Neural progenitor cell (in vitro differentiated cells): ENCODE measurements around the gene PACSIN3. TPM values are rescaled to one million over a fixed set of nuclear protein-coding genes. Genes with fewer than 3 reads are reported as not detected.

Experiments used
- DNase-seq: peaks from one replicate; pipeline ENCODE4 v3.0.0-alpha.2; 2016; ENCODE audit warnings: low spot score
- H2AFZ ChIP-seq: fragments of 200-600 bp; sonication (generic); replicated peaks from 2 replicates; pipeline ENCODE4 v1.6.1; 2016; ENCODE audit warnings: antibody characterized with exemption
- H3F3A ChIP-seq: fragments of 200-600 bp; sonication (generic); 2 replicates; pipeline ENCODE4 v1.6.1; 2016; ENCODE audit warnings: antibody characterized with exemption, low read depth
- H3K27ac ChIP-seq: fragments of 200-600 bp; sonication (generic); 2 replicates; pipeline ENCODE4 v1.5.1; 2016; ENCODE audit warnings: mild to moderate bottlenecking
- H3K27me3 ChIP-seq: fragments of 200-600 bp; sonication (generic); 2 replicates; pipeline ENCODE4 v1.6.1; 2016; ENCODE audit warnings: mild to moderate bottlenecking, moderate library complexity
- H3K36me3 ChIP-seq: fragments of 200-600 bp; sonication (generic); 2 replicates; pipeline ENCODE4 v1.5.1; 2016
- H3K4me1 ChIP-seq: fragments of 200-600 bp; sonication (generic); 2 replicates; pipeline ENCODE4 v1.6.1; 2016; ENCODE audit warnings: mixed run types
- H3K4me2 ChIP-seq: fragments of 200-600 bp; sonication (generic); 2 replicates; pipeline ENCODE4 v1.6.1; 2016
- H3K4me3 ChIP-seq: fragments of 200-600 bp; sonication (generic); 2 replicates; pipeline ENCODE4 v1.5.1; 2016
- H3K79me2 ChIP-seq: fragments of 200-600 bp; sonication (generic); 2 replicates; pipeline ENCODE4 v1.6.1; 2016; ENCODE audit warnings: low read depth
- H3K9ac ChIP-seq: fragments of 200-600 bp; sonication (generic); 2 replicates; pipeline ENCODE4 v1.6.1; 2016
- H3K9me3 ChIP-seq: fragments of 200-600 bp; sonication (generic); 2 replicates; pipeline ENCODE4 v1.5.1; 2016; ENCODE audit warnings: low read depth
- H4K20me1 ChIP-seq: fragments of 200-600 bp; sonication (generic); 2 replicates; pipeline ENCODE4 v1.6.1; 2016; ENCODE audit warnings: low read depth
- H3K27ac Mint-ChIP-seq: 3 replicates; pipeline ENCODE4 v1.8.0; 2021; ENCODE audit warnings: mixed read lengths
- H3K27me3 Mint-ChIP-seq: 2 replicates; pipeline ENCODE4 v1.8.0; 2022; ENCODE audit warnings: low read depth, mild to moderate bottlenecking, inconsistent platforms, moderate library complexity, mixed read lengths; ENCODE audit not compliant: insufficient read depth
- H3K36me3 Mint-ChIP-seq: 3 replicates; pipeline ENCODE4 v1.8.0; 2021; ENCODE audit warnings: mixed read lengths
- H3K4me1 Mint-ChIP-seq: 3 replicates; pipeline ENCODE4 v1.8.0; 2021; ENCODE audit warnings: mixed read lengths
- H3K4me3 Mint-ChIP-seq: 3 replicates; pipeline ENCODE4 v1.8.0; 2021; ENCODE audit warnings: mild to moderate bottlenecking, moderate library complexity, mixed read lengths
- H3K9me3 Mint-ChIP-seq: 3 replicates; pipeline ENCODE4 v1.8.0; 2020; ENCODE audit warnings: mixed read lengths
- EZH2 ChIP-seq: fragments of 200-600 bp; sonication (generic); IDR thresholded peaks from 2 replicates; pipeline ENCODE4 v1.6.1; 2017; ENCODE audit warnings: antibody characterized with exemption, mild to moderate bottlenecking, moderate library complexity
- EZH2phosphoT487 ChIP-seq: fragments of 200-600 bp; sonication (generic); IDR thresholded peaks from 2 replicates; pipeline ENCODE4 v1.6.1; 2017; ENCODE audit warnings: antibody characterized with exemption
- total RNA-seq: library from RNA; depleted of rRNA; stranded (reverse); fragments of >200 nt; gene quantifications from 2 replicates; pipeline ENCODE4 v1.2.3, GENCODE V29; 2015; ENCODE audit warnings: low replicate concordance
- TF ChIP-seq, protein P1 (sequence below): fragments of 200-600 bp; sonication (generic); IDR thresholded peaks from 2 replicates; pipeline ENCODE4 v1.5.1; 2017; ENCODE audit warnings: antibody characterized with exemption, mild to moderate bottlenecking

PACSIN3 gene
- total RNA-seq, 1 donor from 2014 or later: 7.1 TPM

DNA sequence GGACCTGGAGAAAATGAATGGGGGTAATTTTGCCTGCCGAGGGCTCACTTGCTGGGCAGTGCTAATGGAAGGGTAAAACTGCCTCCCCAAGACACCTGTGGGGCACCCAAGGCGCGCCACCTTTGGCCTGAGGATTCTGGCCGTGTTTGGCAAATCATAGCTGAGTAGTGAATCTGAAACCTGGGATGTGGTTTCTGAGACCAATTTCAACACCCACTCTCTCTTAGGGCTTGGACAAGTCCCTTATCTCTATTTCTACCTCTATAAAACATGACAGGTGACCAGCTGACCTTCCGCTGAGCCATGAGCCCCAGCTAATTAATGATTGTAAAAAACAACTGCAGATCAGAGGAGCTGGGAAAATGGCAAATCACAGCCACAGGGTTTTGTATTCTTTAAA lies 1.5 kb upstream of the PACSIN3 start:
- TF ChIP-seq, protein P1, sequence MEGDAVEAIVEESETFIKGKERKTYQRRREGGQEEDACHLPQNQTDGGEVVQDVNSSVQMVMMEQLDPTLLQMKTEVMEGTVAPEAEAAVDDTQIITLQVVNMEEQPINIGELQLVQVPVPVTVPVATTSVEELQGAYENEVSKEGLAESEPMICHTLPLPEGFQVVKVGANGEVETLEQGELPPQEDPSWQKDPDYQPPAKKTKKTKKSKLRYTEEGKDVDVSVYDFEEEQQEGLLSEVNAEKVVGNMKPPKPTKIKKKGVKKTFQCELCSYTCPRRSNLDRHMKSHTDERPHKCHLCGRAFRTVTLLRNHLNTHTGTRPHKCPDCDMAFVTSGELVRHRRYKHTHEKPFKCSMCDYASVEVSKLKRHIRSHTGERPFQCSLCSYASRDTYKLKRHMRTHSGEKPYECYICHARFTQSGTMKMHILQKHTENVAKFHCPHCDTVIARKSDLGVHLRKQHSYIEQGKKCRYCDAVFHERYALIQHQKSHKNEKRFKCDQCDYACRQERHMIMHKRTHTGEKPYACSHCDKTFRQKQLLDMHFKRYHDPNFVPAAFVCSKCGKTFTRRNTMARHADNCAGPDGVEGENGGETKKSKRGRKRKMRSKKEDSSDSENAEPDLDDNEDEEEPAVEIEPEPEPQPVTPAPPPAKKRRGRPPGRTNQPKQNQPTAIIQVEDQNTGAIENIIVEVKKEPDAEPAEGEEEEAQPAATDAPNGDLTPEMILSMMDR: no peak
- no peak for TF ChIP-seq EZH2phosphoT487
- TF ChIP-seq EZH2: no peak
- Histone ChIP-seq H3K79me2 (no peaks in the 10 kb centered on the region), H3K4me2 (peak overlapping the region; percentile 83), H3K9ac (no peak overlapping the region), H3K9me3 (no peaks in the 10 kb centered on the region), H3K4me1 (peaks cover 20% of the 10 kb centered on the region), H3K27me3 (peaks cover 47% of the 10 kb centered on the region), H3K36me3 (no peaks in the 10 kb centered on the region), H3K27ac (no peak overlapping the region), H3F3A (peaks cover 41% of the 10 kb centered on the region), H3K4me3 (peak overlapping the region; percentile 64), H4K20me1 (no peaks in the 10 kb centered on the region), H2AFZ (no peak overlapping the region)
- peaks cover 12% of the 10 kb centered on the region for H3K4me1 Mint-ChIP-seq
- H3K27ac Mint-ChIP-seq: no peak overlapping the region
- H3K4me3 Mint-ChIP-seq: peak overlapping the region; percentile 46
- H3K9me3 Mint-ChIP-seq: no peaks in the 10 kb centered on the region
- no peaks in the 10 kb centered on the region for H3K36me3 Mint-ChIP-seq
- no peak for DNase-seq
- peaks cover 49% of the 10 kb centered on the region for H3K27me3 Mint-ChIP-seq

DNA sequence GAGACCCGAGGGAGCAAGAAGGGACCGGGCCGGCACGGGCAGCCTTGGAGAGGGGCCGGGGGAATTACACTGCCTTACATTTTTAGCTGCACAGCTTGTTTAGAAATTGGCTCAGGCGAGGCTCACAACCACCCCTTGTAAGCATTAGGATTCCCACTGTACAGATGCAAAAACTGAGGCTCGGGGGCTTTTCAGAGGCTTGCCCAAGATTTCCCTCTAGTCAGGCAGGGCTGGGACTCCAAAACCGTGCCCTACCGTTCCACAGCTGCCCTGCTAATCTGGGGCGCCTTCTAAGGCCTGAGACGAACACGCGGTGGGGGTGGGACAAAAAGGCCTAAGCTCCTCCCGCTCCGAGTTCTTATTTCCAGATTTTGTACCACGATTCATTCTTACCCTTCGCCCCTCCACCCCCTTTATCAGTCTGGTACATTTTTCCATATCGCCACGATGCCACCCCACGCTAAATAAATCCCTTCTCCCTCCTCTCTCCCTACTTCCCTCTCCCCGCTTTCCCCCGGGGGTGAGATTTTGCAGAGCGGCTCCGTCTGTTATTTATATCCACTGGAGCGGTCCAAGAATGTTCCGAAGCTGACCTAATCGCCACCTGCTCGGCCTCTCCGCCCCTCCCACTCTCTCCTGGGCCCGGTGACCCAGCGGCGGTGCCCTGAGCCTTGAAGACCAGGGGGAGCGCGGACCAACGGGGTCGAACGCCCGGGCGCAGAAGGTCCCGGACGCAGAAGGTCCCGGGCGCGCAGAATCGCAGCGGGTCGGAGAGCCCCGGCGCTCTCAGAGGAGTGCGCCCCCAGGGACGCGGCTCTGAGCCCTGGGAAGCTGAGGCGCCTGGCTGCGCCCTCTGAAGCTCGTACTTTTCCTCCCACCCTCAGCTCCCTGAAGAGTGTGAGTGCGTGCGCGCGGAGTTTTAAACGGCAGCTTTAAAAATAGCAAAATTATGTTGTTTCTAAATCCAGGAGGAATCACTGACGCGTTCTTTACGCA lies 764 bp upstream of the PACSIN3 start:
- peak overlapping the region; percentile 59 for H2AFZ ChIP-seq

DNA sequence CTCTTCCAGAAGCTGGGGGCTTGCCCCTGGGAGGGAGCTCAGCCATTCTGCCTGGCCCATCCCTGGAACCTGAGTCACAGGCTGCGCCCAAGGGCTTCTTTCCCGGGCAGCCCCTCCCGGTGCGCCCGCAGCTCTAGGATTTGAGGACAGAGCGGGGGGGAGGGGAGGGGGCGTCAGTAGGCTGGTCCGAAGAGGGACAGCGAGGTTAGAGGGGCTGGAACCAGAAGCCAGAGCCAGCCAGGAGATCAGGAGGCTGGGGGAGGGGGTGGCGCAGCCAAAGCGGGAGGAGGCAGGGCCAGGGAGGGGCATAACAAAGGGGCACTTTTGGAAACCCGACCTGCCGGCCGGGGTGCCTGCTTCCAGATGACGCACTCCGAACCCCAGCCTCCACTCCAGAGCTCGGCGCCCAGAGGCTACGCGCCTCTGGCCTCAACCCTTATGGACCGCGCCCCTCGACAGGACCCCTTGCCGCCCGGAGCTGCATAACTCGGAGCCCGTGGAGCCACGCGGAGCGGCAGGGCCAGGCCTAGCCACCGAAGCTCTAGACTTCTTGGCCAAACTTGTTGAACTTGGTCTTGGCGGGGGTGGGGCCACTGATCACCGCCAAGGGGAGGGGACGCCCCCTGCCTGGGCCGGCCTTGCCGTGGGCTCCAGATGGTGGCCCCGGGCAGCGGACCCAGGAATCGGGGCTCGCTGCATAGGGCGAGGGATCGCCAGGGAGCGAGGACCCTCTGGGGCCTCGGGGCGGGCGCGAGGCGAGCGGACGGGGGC lies 744 bp downstream of the PACSIN3 start:
- H3K9ac ChIP-seq: no peak overlapping the region
- no peak overlapping the region for H3K27ac Mint-ChIP-seq
- H3K36me3 ChIP-seq: no peaks in the 10 kb centered on the region
- H3K4me1 ChIP-seq: peaks cover 20% of the 10 kb centered on the region
- no peaks in the 10 kb centered on the region for H3K9me3 Mint-ChIP-seq
- no peak overlapping the region for H3K27ac ChIP-seq
- peak overlapping the region; percentile 77 for H3K4me3 Mint-ChIP-seq
- DNase-seq: peak; percentile 84
- peaks cover 43% of the 10 kb centered on the region for H3K27me3 Mint-ChIP-seq
- H3F3A ChIP-seq: peaks cover 41% of the 10 kb centered on the region
- H3K9me3 ChIP-seq: no peaks in the 10 kb centered on the region
- peaks cover 10% of the 10 kb centered on the region for H3K4me1 Mint-ChIP-seq
- H3K36me3 Mint-ChIP-seq: no peaks in the 10 kb centered on the region
- TF ChIP-seq EZH2 (peak; percentile 35), EZH2phosphoT487 (peak; percentile 37)
- TF ChIP-seq, protein P1: no peak
- H3K79me2 ChIP-seq: no peaks in the 10 kb centered on the region
- H3K4me2 ChIP-seq: peak overlapping the region; percentile 83
- peak overlapping the region; percentile 59 for H2AFZ ChIP-seq
- H4K20me1 ChIP-seq: no peaks in the 10 kb centered on the region
- peaks cover 47% of the 10 kb centered on the region for H3K27me3 ChIP-seq
- peak overlapping the region; percentile 64 for H3K4me3 ChIP-seq

More for the DNA sequence above, 764 bp upstream of the PACSIN3 start:
- Histone ChIP-seq H3K9ac (no peak overlapping the region), H3K79me2 (no peaks in the 10 kb centered on the region), H3K4me1 (peaks cover 20% of the 10 kb centered on the region), H3K9me3 (no peaks in the 10 kb centered on the region), H4K20me1 (no peaks in the 10 kb centered on the region), H3K27ac (no peak overlapping the region), H3F3A (peaks cover 41% of the 10 kb centered on the region), H3K36me3 (no peaks in the 10 kb centered on the region), H3K4me2 (peak overlapping the region; percentile 83), H3K4me3 (peak overlapping the region; percentile 64), H3K27me3 (peaks cover 47% of the 10 kb centered on the region)
- no peaks in the 10 kb centered on the region for H3K36me3 Mint-ChIP-seq
- peak; percentile 51 for TF ChIP-seq EZH2phosphoT487
- TF ChIP-seq EZH2: no peak
- TF ChIP-seq, protein P1: peak; percentile 27
- peak overlapping the region; percentile 83 for H3K4me3 Mint-ChIP-seq
- H3K4me1 Mint-ChIP-seq: peaks cover 10% of the 10 kb centered on the region
- H3K27ac Mint-ChIP-seq: no peak overlapping the region
- H3K9me3 Mint-ChIP-seq: no peaks in the 10 kb centered on the region
- H3K27me3 Mint-ChIP-seq: peaks cover 49% of the 10 kb centered on the region
- peak; percentile 76 for DNase-seq
